GM23338 (cell line): ENCODE results near the gene FOXL1.

Experiments used
- CTCF ChIP-seq, 2 experiments: fragments of 200-600 bp in 1 of 2; sonication (generic) in 1 of 2; conservative IDR thresholded peaks; 2 replicates each; pipeline versions ENCODE4 v1.5.1 to v1.6.1; 2016 to 2017; ENCODE audit warnings: antibody characterized with exemption in 2 of 2, low read depth in 2 of 2, mild to moderate bottlenecking in 2 of 2, moderate library complexity in 1 of 2
- ETS1 ChIP-seq: IDR thresholded peaks from 2 replicates; pipeline ENCODE4 v1.6.1; 2016; ENCODE audit warnings: antibody characterized with exemption
- EZH2 ChIP-seq: fragments of 200-600 bp; sonication (generic); IDR thresholded peaks from one replicate; pipeline ENCODE4 v1.8.0; 2017; ENCODE audit warnings: antibody characterized with exemption, mild to moderate bottlenecking, low read depth; ENCODE audit not compliant: unreplicated experiment
- REST ChIP-seq: IDR thresholded peaks from one replicate; pipeline ENCODE4 v1.6.1; 2018; ENCODE audit warnings: antibody characterized with exemption; ENCODE audit not compliant: unreplicated experiment

- no peak for TF ChIP-seq CTCF (conservative IDR thresholded peaks at IDR 0.05; ENCODE audit: low read depth in 2 of 2)
- TF ChIP-seq EZH2 = peak; percentile 88
- no peak for TF ChIP-seq REST
- no peak for TF ChIP-seq ETS1
These were observed 390 bp downstream of the FOXL1 start for GRCh38 chr16:86578611-86579267.
